Activated CD4-positive, alpha-beta T cell treated with anti-CD3 and anti-CD28 coated beads, Interleukin-2, amount 50 U/mL, for 1 hour (primary cell): ENCODE measurements around the gene LATS2.
A peak's percentile ranks its signal among the peaks of the same experiment; 100 is the strongest.

Experiments
- DNase-seq: peaks from one replicate; pipeline ENCODE4 v3.0.0-alpha.2; 2020

The LATS2 gene

GRCh38 chr13:21061029-21061763 lies at the start of gene LATS2:
Gene LATS2, minus strand, starts transcription at chr13:21061586. Its CDS starts 15,560 bp downstream, at chr13:21046026.
- DNase-seq = peak; percentile 42

- DNase-seq = no peak
Observed at GRCh38 chr13:21109168-21109567, 47.8 kb upstream of the LATS2 start.

GRCh38 chr13:21106089-21106488 lies 44.7 kb upstream of the LATS2 start:
- DNase-seq = no peak

GRCh38 chr13:21104199-21105019 lies 43.0 kb upstream of the LATS2 start:
- DNase-seq = no peak

GRCh38 chr13:21101865-21102576 lies 40.6 kb upstream of the LATS2 start:
- DNase-seq = no peak

GRCh38 chr13:21100994-21101757 lies 39.8 kb upstream of the LATS2 start:
- no peak for DNase-seq

- DNase-seq = no peak
Observed at GRCh38 chr13:21100211-21100610, 38.8 kb upstream of the LATS2 start.

GRCh38 chr13:21095311-21095710 lies 33.9 kb upstream of the LATS2 start:
- DNase-seq = no peak

- no peak for DNase-seq
Observed at GRCh38 chr13:21089830-21090229, 28.4 kb upstream of the LATS2 start.

- DNase-seq = no peak
Observed at GRCh38 chr13:21088534-21088933, 27.1 kb upstream of the LATS2 start.

GRCh38 chr13:21086929-21087328 lies 25.5 kb upstream of the LATS2 start:
- DNase-seq = no peak

GRCh38 chr13:21081926-21082325 lies 20.5 kb upstream of the LATS2 start:
- DNase-seq = no peak

- no peak for DNase-seq
Observed at GRCh38 chr13:21080593-21080891, 19.2 kb upstream of the LATS2 start.

- no peak for DNase-seq
Observed at GRCh38 chr13:21079761-21080592, 18.6 kb upstream of the LATS2 start.

GRCh38 chr13:21079221-21079620 lies 17.8 kb upstream of the LATS2 start:
- DNase-seq = no peak

GRCh38 chr13:21078501-21078900 lies 17.1 kb upstream of the LATS2 start:
- no peak for DNase-seq

GRCh38 chr13:21077788-21078353 lies 16.5 kb upstream of the LATS2 start:
- DNase-seq = no peak

GRCh38 chr13:21077076-21077787 lies 15.8 kb upstream of the LATS2 start:
- DNase-seq = no peak

- DNase-seq = no peak
Observed at GRCh38 chr13:21076253-21076652, 14.9 kb upstream of the LATS2 start.

GRCh38 chr13:21075379-21076249 lies 14.2 kb upstream of the LATS2 start:
- DNase-seq = no peak
